GM18505 (cell line): ENCODE results near the gene TMEM69.
"Not testable (repeated sequence)": the region's sequence is repeated elsewhere in the genome, so short reads cannot be mapped to it uniquely, and the experiment has no call there.

Source experiments
- ATAC-seq: cut with Tn5 transposase; IDR thresholded peaks from one replicate; pipeline ENCODE4 v1.9.1; 2021; ENCODE audit not compliant: unreplicated experiment
- POLR2A ChIP-seq: IDR thresholded peaks from 4 replicates; pipeline ENCODE4 v1.6.1; 2011; ENCODE audit warnings: borderline replicate concordance; ENCODE audit not compliant: insufficient read depth, insufficient read length; ENCODE audit errors: extremely low read depth

Gene TMEM69

GRCh38 chr1:45686288-45687013, 1.5 kb upstream of the TMEM69 start, which contains the start of gene GPBP1L1:
Gene GPBP1L1 (minus strand): TSS chr1:45686533. CDS start chr1:45659087, 27,446 bp downstream.
- peak; percentile 55 for ATAC-seq

GRCh38 chr1:45687014-45687753, 797 bp upstream of the TMEM69 start:
- ATAC-seq = peak; percentile 84
- TF ChIP-seq POLR2A = peak; percentile 95

More at GRCh38 chr1:45686288-45687013, 1.5 kb upstream of the TMEM69 start, which contains the start of gene GPBP1L1:
- peak; percentile 78 for TF ChIP-seq POLR2A

- not testable (repeated sequence) for ATAC-seq
These were observed 5.8 kb downstream of the TMEM69 start for GRCh38 chr1:45693811-45694210.

- ATAC-seq = no peak
- no peak for TF ChIP-seq POLR2A
These were observed 6.8 kb downstream of the TMEM69 start for GRCh38 chr1:45694823-45695222.

GRCh38 chr1:45704637-45705036, 16.7 kb downstream of the TMEM69 start:
- no peak for ATAC-seq
- no peak for TF ChIP-seq POLR2A

- ATAC-seq = no peak
- TF ChIP-seq POLR2A = no peak
These were observed 25.7 kb downstream of the TMEM69 start for GRCh38 chr1:45713711-45714110.

GRCh38 chr1:45716700-45717099, 28.7 kb downstream of the TMEM69 start:
- TF ChIP-seq POLR2A = no peak
- ATAC-seq = no peak

- ATAC-seq = not testable (repeated sequence)
These were observed 29.4 kb downstream of the TMEM69 start for GRCh38 chr1:45717386-45717785.

- ATAC-seq = no peak
- no peak for TF ChIP-seq POLR2A
These were observed 30.3 kb downstream of the TMEM69 start for GRCh38 chr1:45718289-45718688.

- no peak for ATAC-seq
- no peak for TF ChIP-seq POLR2A
These were observed 33.2 kb downstream of the TMEM69 start for GRCh38 chr1:45721207-45721606.

GRCh38 chr1:45722809-45723208, 34.8 kb downstream of the TMEM69 start:
- no peak for TF ChIP-seq POLR2A
- no peak for ATAC-seq

GRCh38 chr1:45723248-45723930, 35.4 kb downstream of the TMEM69 start:
- no peak for TF ChIP-seq POLR2A
- ATAC-seq = no peak

GRCh38 chr1:45726007-45726406, 38.0 kb downstream of the TMEM69 start:
- ATAC-seq = not testable (repeated sequence)
